Esophagus muscularis mucosa (tissue), 4 donors: ENCODE results near the gene MBD6. TPM values are rescaled to one million over a fixed set of nuclear protein-coding genes. Genes with fewer than 3 reads are reported as not detected.

Source experiments
- DNase-seq: peaks from one replicate; pipeline ENCODE4 v3.0.0-alpha.2; 2017; ENCODE audit errors: extremely low spot score
- H3K27ac ChIP-seq, 4 donors: fragments of 200-600 bp; sonication (generic); replicated peaks in 1 of 4; 1 replicate in 3 of 4; 2 replicates in 1 of 4; pipeline ENCODE4 v1.5.1; 2016 to 2019; ENCODE audit warnings: mild to moderate bottlenecking in 1 of 4
- H3K27me3 ChIP-seq, 4 donors: fragments of 200-600 bp; sonication (generic); one replicate each; pipeline versions ENCODE4 v1.5.1 to v1.6.0; 2016 to 2019
- H3K36me3 ChIP-seq, 4 donors: fragments of 200-600 bp; sonication (generic); one replicate each; pipeline ENCODE4 v1.5.1; 2016 to 2019
- H3K4me1 ChIP-seq, 4 donors: fragments of 200-600 bp; sonication (generic); one replicate each; pipeline ENCODE4 v1.5.1; 2016 to 2019
- H3K4me3 ChIP-seq, 4 donors: fragments of 200-600 bp; sonication (generic); 1 replicate in 2 of 4; 2 replicates in 2 of 4; pipeline ENCODE4 v1.5.1; 2016 to 2019; ENCODE audit warnings: mild to moderate bottlenecking in 4 of 4, moderate library complexity in 1 of 4
- H3K9me3 ChIP-seq, 4 donors: fragments of 200-600 bp; sonication (generic); 1 replicate in 3 of 4; 2 replicates in 1 of 4; pipeline ENCODE4 v1.5.1; 2016 to 2019
- CTCF ChIP-seq, 3 experiments: fragments of 200-600 bp in 2 of 3; fragments of 450-650 bp in 1 of 3; sonication (generic) in 2 of 3; IDR thresholded peaks; one replicate each; pipeline ENCODE4 v1.5.1; 2017 to 2019; ENCODE audit warnings: antibody characterized with exemption in 3 of 3, mild to moderate bottlenecking in 2 of 3, moderate library complexity in 1 of 3
- EP300 ChIP-seq: sonication (generic); formaldehyde crosslinking; IDR thresholded peaks from one replicate; pipeline ENCODE4 v1.6.1; 2017; ENCODE audit warnings: antibody characterized with exemption
- POLR2A ChIP-seq: fragments of 450-650 bp; IDR thresholded peaks from one replicate; pipeline ENCODE4 v1.6.1; 2017; ENCODE audit warnings: antibody characterized with exemption, moderate library complexity, mild to moderate bottlenecking, low read depth
- POLR2AphosphoS5 ChIP-seq, 2 donors: sonication (generic); formaldehyde crosslinking; IDR thresholded peaks; one replicate each; pipeline ENCODE4 v1.6.1; 2017; ENCODE audit warnings: antibody characterized with exemption in 2 of 2
- WGBS: methylation state at CpG from one replicate; pipeline ENCODE4 v1.1.5; 2018; 5-methylcytosine and 5-hydroxymethylcytosine counted together
- intact Hi-C: fragments of 100-400 bp; cut with DNase I; formaldehyde crosslinking; loops from one replicate; pipeline ENCODE4 v1.15.1; 2023
- total RNA-seq, 4 donors: library from RNA; depleted of rRNA; stranded (reverse); fragments of >200 nt; gene quantifications; one replicate each; pipeline versions ENCODE4 v1.1.0 to v1.2.1, GENCODE V29; 2016

MBD6 gene
- total RNA-seq, 4 donors from 2014 or later: 13.8 to 19.9 (median 16.9) TPM

GRCh38 chr12:57520053-57520818 is 2.4 kb upstream of the MBD6 start, which contains the start of gene DDIT3:
Gene DDIT3 (minus strand): TSS chr12:57520514. CDS start chr12:57517406, 3,108 bp downstream.
- DNase-seq: peak; percentile 100
- intact Hi-C loops: no loop called here
- H3K36me3 ChIP-seq: peaks cover 21 to 44% (median 35%) of the 10 kb centered on the region in 4 donors
- no peaks in the 10 kb centered on the region for H3K9me3 ChIP-seq
- peak within 1 kb of the TSS; percentile 78 to 95 (median 87) for H3K4me3 ChIP-seq
- H3K27me3 ChIP-seq: no peaks in the 10 kb centered on the region
- peak within 1 kb of the TSS; percentile 95 to 99 (median 98) for H3K27ac ChIP-seq
- peaks cover 60 to 78% (median 70%) of the 10 kb centered on the region in 4 donors for H3K4me1 ChIP-seq
- WGBS: 1% methylated on average over 41 of the region's 52 CpGs
- TF ChIP-seq POLR2AphosphoS5 (IDR thresholded peaks at IDR 0.05): peak; percentile 99 to 100
- TF ChIP-seq CTCF (IDR thresholded peaks at IDR 0.05): no peak
- no peak for TF ChIP-seq EP300
- peak; percentile 98 for TF ChIP-seq POLR2A

- peak overlapping the region; percentile 78 to 95 (median 84) for H3K4me3 ChIP-seq
- DNase-seq: no peak
- peaks cover 13 to 44% (median 35%) of the 10 kb centered on the region in 4 donors for H3K36me3 ChIP-seq
- H3K27ac ChIP-seq: peak overlapping the region; percentile 95 to 99 (median 98)
- TF ChIP-seq POLR2AphosphoS5 (IDR thresholded peaks at IDR 0.05) (no peak), CTCF (IDR thresholded peaks at IDR 0.05) (no peak), EP300 (no peak), POLR2A (no peak)
- WGBS: 54% methylated on average over 17 of the region's 17 CpGs
- intact Hi-C loops: no loop called here
- no peaks in the 10 kb centered on the region for H3K27me3 ChIP-seq
- no peaks in the 10 kb centered on the region for H3K9me3 ChIP-seq
- peaks cover 59 to 81% (median 80%) of the 10 kb centered on the region in 4 donors for H3K4me1 ChIP-seq
These were observed 1.1 kb upstream of the MBD6 start for GRCh38 chr12:57521525-57522010.

- DNase-seq: peak; percentile 93
- Histone ChIP-seq H3K9me3 (no peaks in the 10 kb centered on the region), H3K4me3 (peak overlapping the region; percentile 78 to 95 (median 84)), H3K27ac (peak overlapping the region; percentile 95 to 99 (median 98)), H3K27me3 (no peaks in the 10 kb centered on the region), H3K4me1 (peaks cover 45 to 67% (median 66%) of the 10 kb centered on the region in 4 donors), H3K36me3 (peaks cover 17 to 44% (median 40%) of the 10 kb centered on the region in 4 donors)
- 0% methylated on average over 19 of the region's 38 CpGs for WGBS
- TF ChIP-seq POLR2AphosphoS5 (IDR thresholded peaks at IDR 0.05) (peak in 1 of 2 donors; percentile 40), EP300 (no peak), POLR2A (no peak), CTCF (IDR thresholded peaks at IDR 0.05) (peak in 1 of 3 experiments; percentile 7)
- intact Hi-C loops: no loop called here
These were observed 472 bp downstream of the MBD6 start for GRCh38 chr12:57522887-57523705.

DNA sequence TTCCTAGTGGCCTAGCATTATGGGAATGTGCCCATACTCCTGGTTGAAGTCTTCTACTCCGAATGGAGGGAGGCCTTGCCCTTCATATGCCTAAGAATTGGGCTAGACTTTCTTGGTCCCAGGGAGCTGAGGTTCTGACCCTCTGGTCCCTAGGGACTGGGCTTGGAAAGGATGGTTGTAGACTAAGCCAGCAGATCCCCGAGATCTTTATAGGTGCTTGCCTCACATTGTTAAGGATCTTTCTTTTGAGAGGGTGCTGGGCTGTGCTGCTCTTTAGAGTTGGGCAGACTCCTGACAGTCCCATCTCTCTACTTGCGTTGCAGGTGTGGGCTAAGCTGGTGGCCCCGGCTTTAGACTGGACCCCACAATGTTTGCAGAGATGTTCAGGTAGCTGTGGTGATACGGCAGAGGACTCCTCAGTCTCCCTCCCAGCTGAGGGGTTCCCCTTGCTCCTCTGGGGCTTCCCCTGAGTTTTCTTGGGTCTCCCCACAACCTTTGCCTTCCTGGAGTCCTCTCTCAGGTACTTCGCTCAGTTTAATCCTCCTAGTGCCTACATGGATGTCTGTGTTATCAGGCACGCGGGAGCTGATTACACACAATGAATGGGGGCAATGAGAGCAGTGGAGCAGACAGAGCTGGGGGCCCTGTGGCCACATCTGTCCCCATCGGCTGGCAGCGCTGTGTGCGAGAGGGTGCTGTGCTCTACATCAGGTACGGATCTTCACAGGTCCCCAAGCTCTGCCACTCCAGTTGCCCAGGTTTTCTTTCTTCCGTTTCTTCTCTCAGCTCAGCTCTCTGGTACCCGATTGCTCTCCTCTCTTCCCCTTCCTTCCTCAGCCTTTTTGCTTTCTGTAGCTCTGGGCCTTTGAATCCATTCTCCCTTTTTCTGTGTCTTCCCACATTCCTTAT is 1.3 kb downstream of the MBD6 start:
- peak overlapping the region; percentile 95 to 99 (median 98) for H3K27ac ChIP-seq
- no peak for DNase-seq
- peaks cover 36 to 58% (median 57%) of the 10 kb centered on the region in 4 donors for H3K4me1 ChIP-seq
- TF ChIP-seq CTCF (IDR thresholded peaks at IDR 0.05) (no peak), EP300 (no peak), POLR2A (no peak), POLR2AphosphoS5 (IDR thresholded peaks at IDR 0.05) (no peak)
- peak overlapping the region; percentile 78 to 95 (median 84) for H3K4me3 ChIP-seq
- WGBS: 72% methylated on average over 12 of the region's 14 CpGs
- intact Hi-C loops: no loop called here
- H3K9me3 ChIP-seq: no peaks in the 10 kb centered on the region
- H3K36me3 ChIP-seq: peaks cover 26 to 51% (median 49%) of the 10 kb centered on the region in 4 donors
- H3K27me3 ChIP-seq: no peaks in the 10 kb centered on the region
